ENCODE data around the gene FFAR1. TPM values are rescaled to one million over a fixed set of nuclear protein-coding genes. Genes with fewer than 3 reads are reported as not detected.

The FFAR1 gene
- total and polyA plus RNA-seq, 2 donors = 0.05 TPM

- Histone ChIP-seq H3K27me3 (ENCODE audit: control insufficient read depth in 2 of 2, insufficient read depth in 1 of 2, low read length in 1 of 2) (no peaks in the 10 kb centered on the region), H3K4me3 (ENCODE audit: low read length in 2 of 2) (no peak overlapping the region), H3K4me1 (ENCODE audit: control insufficient read depth in 2 of 2, insufficient read depth in 2 of 2, low read length in 2 of 2) (peaks cover 4 to 11% of the 10 kb centered on the region in 2 donors), H3K36me3 (ENCODE audit: control insufficient read depth in 2 of 2, insufficient read depth in 2 of 2, low read length in 1 of 2) (no peaks in the 10 kb centered on the region), H3K9me3 (ENCODE audit: control insufficient read depth in 2 of 2, insufficient read depth in 1 of 2, low read length in 1 of 2) (no peaks in the 10 kb centered on the region), H3K27ac (ENCODE audit: low read depth in 1 of 2, low read length in 1 of 2) (no peak overlapping the region)
- 88% methylated on average over 21 of the region's 21 CpGs for WGBS
- no peak for DNase-seq (ENCODE audit: low read depth in 6 of 9, low spot score in 9 of 9)
Observed at GRCh38 chr19:35311901-35312665, 35.6 kb upstream of the FFAR1 start.

- H3K4me1 ChIP-seq (ENCODE audit: control insufficient read depth in 2 of 2, insufficient read depth in 2 of 2, low read length in 2 of 2) = peaks cover 4 to 11% of the 10 kb centered on the region in 2 donors
- WGBS = 40% methylated on average over 7 of the region's 7 CpGs
- no peak for DNase-seq (ENCODE audit: low read depth in 6 of 9, low spot score in 9 of 9)
- H3K27ac ChIP-seq (ENCODE audit: low read depth in 1 of 2, low read length in 1 of 2) = no peak overlapping the region
- H3K4me3 ChIP-seq (ENCODE audit: low read length in 2 of 2) = no peak overlapping the region
- no peaks in the 10 kb centered on the region for H3K9me3 ChIP-seq (ENCODE audit: control insufficient read depth in 2 of 2, insufficient read depth in 1 of 2, low read length in 1 of 2)
- no peaks in the 10 kb centered on the region for H3K36me3 ChIP-seq (ENCODE audit: control insufficient read depth in 2 of 2, insufficient read depth in 2 of 2, low read length in 1 of 2)
- H3K27me3 ChIP-seq (ENCODE audit: control insufficient read depth in 2 of 2, insufficient read depth in 1 of 2, low read length in 1 of 2) = no peaks in the 10 kb centered on the region
Observed at GRCh38 chr19:35313587-35313986, 34.1 kb upstream of the FFAR1 start.

- no peaks in the 10 kb centered on the region for H3K27me3 ChIP-seq (ENCODE audit: control insufficient read depth in 2 of 2, insufficient read depth in 1 of 2, low read length in 1 of 2)
- no peaks in the 10 kb centered on the region for H3K36me3 ChIP-seq (ENCODE audit: control insufficient read depth in 2 of 2, insufficient read depth in 2 of 2, low read length in 1 of 2)
- peaks cover 4 to 11% of the 10 kb centered on the region in 2 donors for H3K4me1 ChIP-seq (ENCODE audit: control insufficient read depth in 2 of 2, insufficient read depth in 2 of 2, low read length in 2 of 2)
- no peak for DNase-seq (ENCODE audit: low read depth in 6 of 9, low spot score in 9 of 9)
- H3K4me3 ChIP-seq (ENCODE audit: low read length in 2 of 2) = no peak overlapping the region
- no peak overlapping the region for H3K27ac ChIP-seq (ENCODE audit: low read depth in 1 of 2, low read length in 1 of 2)
- 90% methylated on average over 8 of the region's 8 CpGs for WGBS
- no peaks in the 10 kb centered on the region for H3K9me3 ChIP-seq (ENCODE audit: control insufficient read depth in 2 of 2, insufficient read depth in 1 of 2, low read length in 1 of 2)
Observed at GRCh38 chr19:35314031-35314430, 33.7 kb upstream of the FFAR1 start.

- peaks cover 4 to 10% of the 10 kb centered on the region in 2 donors for H3K4me1 ChIP-seq (ENCODE audit: control insufficient read depth in 2 of 2, insufficient read depth in 2 of 2, low read length in 2 of 2)
- no peaks in the 10 kb centered on the region for H3K9me3 ChIP-seq (ENCODE audit: control insufficient read depth in 2 of 2, insufficient read depth in 1 of 2, low read length in 1 of 2)
- no peak overlapping the region for H3K27ac ChIP-seq (ENCODE audit: low read depth in 1 of 2, low read length in 1 of 2)
- no peak overlapping the region for H3K4me3 ChIP-seq (ENCODE audit: low read length in 2 of 2)
- H3K36me3 ChIP-seq (ENCODE audit: control insufficient read depth in 2 of 2, insufficient read depth in 2 of 2, low read length in 1 of 2) = no peaks in the 10 kb centered on the region
- WGBS = 96% methylated on average over 10 of the region's 10 CpGs
- DNase-seq (ENCODE audit: low read depth in 6 of 9, low spot score in 9 of 9) = no peak
- no peaks in the 10 kb centered on the region for H3K27me3 ChIP-seq (ENCODE audit: control insufficient read depth in 2 of 2, insufficient read depth in 1 of 2, low read length in 1 of 2)
Observed at GRCh38 chr19:35314858-35315470, 32.7 kb upstream of the FFAR1 start.

- H3K9me3 ChIP-seq (ENCODE audit: control insufficient read depth in 2 of 2, insufficient read depth in 1 of 2, low read length in 1 of 2) = no peaks in the 10 kb centered on the region
- no peaks in the 10 kb centered on the region for H3K36me3 ChIP-seq (ENCODE audit: control insufficient read depth in 2 of 2, insufficient read depth in 2 of 2, low read length in 1 of 2)
- WGBS = 93% methylated on average over 9 of the region's 9 CpGs
- no peaks in the 10 kb centered on the region for H3K27me3 ChIP-seq (ENCODE audit: control insufficient read depth in 2 of 2, insufficient read depth in 1 of 2, low read length in 1 of 2)
- DNase-seq (ENCODE audit: low read depth in 6 of 9, low spot score in 9 of 9) = no peak
- H3K27ac ChIP-seq (ENCODE audit: low read depth in 1 of 2, low read length in 1 of 2) = no peak overlapping the region
- no peak overlapping the region for H3K4me3 ChIP-seq (ENCODE audit: low read length in 2 of 2)
- peaks cover 0 to 7% of the 10 kb centered on the region in 2 donors for H3K4me1 ChIP-seq (ENCODE audit: control insufficient read depth in 2 of 2, insufficient read depth in 2 of 2, low read length in 2 of 2)
Observed at GRCh38 chr19:35315883-35316282, 31.8 kb upstream of the FFAR1 start.

GRCh38 chr19:35316560-35316959 lies 31.1 kb upstream of the FFAR1 start:
- Histone ChIP-seq H3K27me3 (ENCODE audit: control insufficient read depth in 2 of 2, insufficient read depth in 1 of 2, low read length in 1 of 2) (no peaks in the 10 kb centered on the region), H3K36me3 (ENCODE audit: control insufficient read depth in 2 of 2, insufficient read depth in 2 of 2, low read length in 1 of 2) (no peaks in the 10 kb centered on the region), H3K27ac (ENCODE audit: low read depth in 1 of 2, low read length in 1 of 2) (no peak overlapping the region), H3K9me3 (ENCODE audit: control insufficient read depth in 2 of 2, insufficient read depth in 1 of 2, low read length in 1 of 2) (no peaks in the 10 kb centered on the region), H3K4me3 (ENCODE audit: low read length in 2 of 2) (no peak overlapping the region), H3K4me1 (ENCODE audit: control insufficient read depth in 2 of 2, insufficient read depth in 2 of 2, low read length in 2 of 2) (peaks cover 0 to 5% of the 10 kb centered on the region in 2 donors)
- whole genome bisulfite sequencing = 93% methylated on average over 9 of the region's 9 CpGs
- DNase-seq (ENCODE audit: low read depth in 6 of 9, low spot score in 9 of 9) = no peak

- Histone ChIP-seq H3K4me3 (ENCODE audit: low read length in 2 of 2) (no peak overlapping the region), H3K27ac (ENCODE audit: low read depth in 1 of 2, low read length in 1 of 2) (no peak overlapping the region), H3K36me3 (ENCODE audit: control insufficient read depth in 2 of 2, insufficient read depth in 2 of 2, low read length in 1 of 2) (no peaks in the 10 kb centered on the region), H3K27me3 (ENCODE audit: control insufficient read depth in 2 of 2, insufficient read depth in 1 of 2, low read length in 1 of 2) (no peaks in the 10 kb centered on the region), H3K9me3 (ENCODE audit: control insufficient read depth in 2 of 2, insufficient read depth in 1 of 2, low read length in 1 of 2) (no peaks in the 10 kb centered on the region), H3K4me1 (ENCODE audit: control insufficient read depth in 2 of 2, insufficient read depth in 2 of 2, low read length in 2 of 2) (peaks cover 0 to 3% of the 10 kb centered on the region in 2 donors)
- 77% methylated on average over 7 of the region's 7 CpGs for WGBS
- no peak for DNase-seq (ENCODE audit: low read depth in 6 of 9, low spot score in 9 of 9)
Observed at GRCh38 chr19:35317464-35318043, 30.1 kb upstream of the FFAR1 start.

GRCh38 chr19:35318679-35319448 lies 28.8 kb upstream of the FFAR1 start:
- H3K4me1 ChIP-seq (ENCODE audit: control insufficient read depth in 2 of 2, insufficient read depth in 2 of 2, low read length in 2 of 2) = peaks cover 0 to 3% of the 10 kb centered on the region in 2 donors
- WGBS = 78% methylated on average over 16 of the region's 16 CpGs
- H3K9me3 ChIP-seq (ENCODE audit: control insufficient read depth in 2 of 2, insufficient read depth in 1 of 2, low read length in 1 of 2) = no peaks in the 10 kb centered on the region
- no peak for DNase-seq (ENCODE audit: low read depth in 6 of 9, low spot score in 9 of 9)
- no peak overlapping the region for H3K4me3 ChIP-seq (ENCODE audit: low read length in 2 of 2)
- no peaks in the 10 kb centered on the region for H3K27me3 ChIP-seq (ENCODE audit: control insufficient read depth in 2 of 2, insufficient read depth in 1 of 2, low read length in 1 of 2)
- H3K36me3 ChIP-seq (ENCODE audit: control insufficient read depth in 2 of 2, insufficient read depth in 2 of 2, low read length in 1 of 2) = no peaks in the 10 kb centered on the region
- H3K27ac ChIP-seq (ENCODE audit: low read depth in 1 of 2, low read length in 1 of 2) = no peak overlapping the region

Measured in thymus (tissue), 11 donors.